ENCODE results near the gene CYB561D2. TPM values are rescaled to one million over a fixed set of nuclear protein-coding genes. Genes with fewer than 3 reads are reported as not detected.

CYB561D2 gene
- total RNA-seq, 1 donor, result 15.8 TPM

DNA sequence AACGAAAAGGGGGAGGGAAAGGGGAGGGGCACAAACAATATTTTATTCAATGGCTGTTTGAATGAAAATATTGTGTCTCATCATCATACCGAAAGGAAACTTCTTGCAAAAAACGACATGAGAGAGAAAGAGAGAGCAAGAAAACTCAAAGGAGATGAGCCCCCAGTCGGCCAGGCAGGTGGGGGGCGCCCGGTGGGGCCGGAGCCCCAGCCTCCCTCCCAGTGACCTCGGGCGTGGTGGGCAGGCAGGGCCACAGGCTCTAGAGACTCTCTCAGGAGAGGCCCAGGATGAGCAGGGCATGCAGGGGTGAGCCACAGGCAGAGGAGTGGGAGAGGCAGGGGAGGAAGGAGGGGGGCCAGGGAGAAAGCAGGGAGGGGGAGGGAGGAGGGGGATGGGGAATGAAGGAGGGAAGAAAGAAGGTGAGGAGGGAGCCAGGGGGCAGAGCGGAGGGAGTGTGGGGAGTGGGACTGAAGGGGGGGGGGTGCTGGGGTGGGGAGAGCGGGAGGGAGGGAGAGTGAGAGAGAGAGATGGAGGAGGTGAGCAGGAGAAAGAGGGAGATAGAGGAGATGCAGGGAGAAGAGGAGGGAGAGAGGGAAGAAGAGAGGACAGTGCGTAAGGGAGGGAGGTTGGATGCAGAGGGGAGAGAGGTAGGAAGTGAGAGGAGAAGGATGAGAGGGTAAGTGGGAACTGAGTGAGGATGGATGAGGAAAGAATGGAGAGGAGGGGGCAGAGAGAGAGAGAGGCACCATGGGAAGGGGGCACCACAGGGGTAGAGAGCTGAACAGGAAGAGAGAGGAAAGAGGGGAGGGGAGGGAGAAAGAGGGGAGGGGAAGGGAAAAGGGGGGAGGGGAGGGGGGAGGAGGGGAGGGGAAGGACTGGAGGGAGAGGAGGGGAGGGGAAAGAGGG lies 22.7 kb downstream of the CYB561D2 start:
- no peak overlapping the region for H3K4me3 ChIP-seq (ENCODE audit: low read depth, low read length)
- TF ChIP-seq, protein P1, sequence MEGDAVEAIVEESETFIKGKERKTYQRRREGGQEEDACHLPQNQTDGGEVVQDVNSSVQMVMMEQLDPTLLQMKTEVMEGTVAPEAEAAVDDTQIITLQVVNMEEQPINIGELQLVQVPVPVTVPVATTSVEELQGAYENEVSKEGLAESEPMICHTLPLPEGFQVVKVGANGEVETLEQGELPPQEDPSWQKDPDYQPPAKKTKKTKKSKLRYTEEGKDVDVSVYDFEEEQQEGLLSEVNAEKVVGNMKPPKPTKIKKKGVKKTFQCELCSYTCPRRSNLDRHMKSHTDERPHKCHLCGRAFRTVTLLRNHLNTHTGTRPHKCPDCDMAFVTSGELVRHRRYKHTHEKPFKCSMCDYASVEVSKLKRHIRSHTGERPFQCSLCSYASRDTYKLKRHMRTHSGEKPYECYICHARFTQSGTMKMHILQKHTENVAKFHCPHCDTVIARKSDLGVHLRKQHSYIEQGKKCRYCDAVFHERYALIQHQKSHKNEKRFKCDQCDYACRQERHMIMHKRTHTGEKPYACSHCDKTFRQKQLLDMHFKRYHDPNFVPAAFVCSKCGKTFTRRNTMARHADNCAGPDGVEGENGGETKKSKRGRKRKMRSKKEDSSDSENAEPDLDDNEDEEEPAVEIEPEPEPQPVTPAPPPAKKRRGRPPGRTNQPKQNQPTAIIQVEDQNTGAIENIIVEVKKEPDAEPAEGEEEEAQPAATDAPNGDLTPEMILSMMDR (IDR thresholded peaks at IDR 0.05; ENCODE audit: insufficient read depth, low read length), result no peak
- no peak for DNase-seq (ENCODE audit: low read depth)

DNA sequence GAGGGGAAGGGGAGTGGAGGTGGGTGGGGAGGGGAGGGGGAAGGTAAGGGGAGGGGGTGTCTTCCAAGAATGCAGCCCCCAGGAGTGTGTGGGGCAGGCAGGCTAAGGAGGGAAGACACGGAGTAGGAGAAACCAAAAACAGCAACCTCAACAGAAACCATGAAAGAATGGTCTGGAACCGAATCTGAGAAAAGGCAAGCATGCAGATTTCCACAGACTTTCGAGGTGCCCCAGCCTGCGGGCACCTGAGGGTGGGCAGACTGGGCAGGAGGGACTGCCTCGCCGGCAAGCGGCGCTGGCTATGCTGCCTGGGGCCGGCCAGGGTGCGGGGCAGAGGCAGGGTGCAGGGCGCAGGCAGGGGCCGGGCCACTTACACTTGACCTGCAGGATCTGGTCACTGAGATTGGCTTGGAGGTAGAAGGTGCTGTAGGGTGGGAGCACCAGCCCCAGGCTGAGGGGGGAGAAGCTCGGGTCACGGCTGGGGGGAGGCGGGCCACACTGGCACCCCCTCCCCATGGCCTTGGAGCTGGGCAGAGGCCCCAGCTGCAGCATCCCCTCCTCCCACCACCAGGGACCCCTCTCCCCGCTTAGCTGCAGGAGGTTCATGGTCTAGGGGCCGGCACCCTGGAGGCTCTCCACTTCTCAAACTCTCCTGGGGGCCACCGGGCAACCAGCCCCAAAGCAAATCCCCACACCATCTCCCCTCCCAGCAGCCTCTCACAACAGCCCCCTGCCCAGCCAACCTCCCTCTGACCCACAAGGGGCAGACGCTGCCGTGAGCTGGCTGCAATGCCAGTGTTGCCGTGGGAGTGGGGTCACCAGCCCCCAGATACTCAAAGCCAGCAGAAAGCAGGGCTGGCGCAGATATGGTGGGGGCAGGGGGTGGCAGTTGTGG lies 23.9 kb downstream of the CYB561D2 start:
- TF ChIP-seq, protein P1 (IDR thresholded peaks at IDR 0.05; ENCODE audit: insufficient read depth, low read length), result no peak
- no peak overlapping the region for H3K4me3 ChIP-seq (ENCODE audit: low read depth, low read length)
- no peak for DNase-seq (ENCODE audit: low read depth)

DNA sequence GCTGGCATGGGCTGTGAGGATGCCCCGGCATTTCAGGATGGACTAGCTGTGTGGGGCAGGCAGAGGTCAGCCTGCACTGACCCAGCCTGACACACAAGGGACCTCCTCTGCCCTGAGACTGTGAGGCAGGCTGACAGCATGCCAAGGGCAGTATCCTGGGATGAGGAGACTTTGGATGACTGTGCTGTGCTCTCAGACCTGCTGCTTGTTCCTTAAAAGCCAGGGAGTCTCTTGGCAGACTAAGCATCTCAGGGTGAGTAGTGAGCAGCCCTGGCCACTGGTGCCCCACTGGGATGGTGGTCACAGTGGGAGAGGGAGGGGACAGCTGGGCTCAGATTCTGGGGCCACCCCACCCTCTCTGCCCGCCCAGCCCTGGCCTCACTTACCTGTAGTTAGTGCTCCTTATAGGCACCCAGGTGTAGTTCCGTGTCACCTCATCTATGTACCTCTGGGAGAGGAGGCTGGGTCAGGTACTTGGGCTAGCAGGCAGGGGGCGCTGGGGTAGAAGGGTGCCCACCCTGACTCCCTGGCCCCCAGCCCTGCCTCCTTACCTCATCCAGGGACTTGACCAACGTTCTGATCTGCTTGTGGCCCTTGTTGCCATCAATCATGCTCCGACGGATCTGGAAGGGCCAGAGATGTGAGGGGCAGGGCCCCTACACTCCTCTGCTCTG lies 24.7 kb downstream of the CYB561D2 start:
- TF ChIP-seq, protein P1 (IDR thresholded peaks at IDR 0.05; ENCODE audit: insufficient read depth, low read length), result no peak
- no peak for DNase-seq (ENCODE audit: low read depth)
- H3K4me3 ChIP-seq (ENCODE audit: low read depth, low read length), result no peak overlapping the region

DNA sequence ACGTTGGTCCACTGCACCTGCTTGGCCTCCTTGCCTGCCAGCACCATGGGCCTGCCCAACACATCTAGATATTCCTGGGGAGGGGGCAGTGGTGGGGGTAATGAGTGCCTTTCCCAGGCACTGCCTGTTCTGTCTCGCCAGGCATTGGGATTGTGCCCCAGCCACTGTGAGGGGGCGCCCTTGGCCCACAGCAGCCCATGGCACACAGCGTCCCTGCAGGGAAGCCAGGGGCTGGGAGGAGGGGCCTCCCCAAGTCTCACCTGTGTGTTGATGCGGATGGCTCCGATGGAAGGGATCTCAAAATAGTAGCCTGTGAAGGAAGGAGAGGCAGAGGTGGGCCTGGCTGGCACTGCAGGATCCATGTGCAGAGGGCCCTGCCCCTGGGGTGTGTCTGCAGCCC lies 27.4 kb downstream of the CYB561D2 start:
- TF ChIP-seq, protein P1 (IDR thresholded peaks at IDR 0.05; ENCODE audit: insufficient read depth, low read length), result no peak
- no peak for DNase-seq (ENCODE audit: low read depth)
- no peak overlapping the region for H3K4me3 ChIP-seq (ENCODE audit: low read depth, low read length)

DNA sequence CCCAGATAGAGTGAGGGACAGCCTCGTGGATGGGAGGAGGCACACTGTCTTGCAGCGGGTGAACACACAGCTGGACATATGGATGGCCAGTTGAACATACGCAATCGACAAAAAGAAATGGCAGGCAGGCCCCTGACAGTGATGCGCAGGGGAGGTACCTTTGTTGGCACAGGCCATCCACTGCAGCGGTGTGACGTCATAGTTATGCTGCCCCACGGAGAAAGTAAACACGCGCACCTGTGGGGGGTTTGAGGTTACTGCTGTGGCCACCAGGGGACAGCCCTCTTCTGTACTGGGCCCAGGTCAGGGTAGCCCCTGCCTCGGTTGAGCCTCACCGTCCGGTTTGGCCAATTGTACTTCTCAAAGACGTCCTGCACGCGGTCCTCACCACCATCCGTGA lies 28.1 kb downstream of the CYB561D2 start:
- H3K4me3 ChIP-seq (ENCODE audit: low read depth, low read length), result no peak overlapping the region
- TF ChIP-seq, protein P1 (IDR thresholded peaks at IDR 0.05; ENCODE audit: insufficient read depth, low read length), result no peak
- no peak for DNase-seq (ENCODE audit: low read depth)

DNA sequence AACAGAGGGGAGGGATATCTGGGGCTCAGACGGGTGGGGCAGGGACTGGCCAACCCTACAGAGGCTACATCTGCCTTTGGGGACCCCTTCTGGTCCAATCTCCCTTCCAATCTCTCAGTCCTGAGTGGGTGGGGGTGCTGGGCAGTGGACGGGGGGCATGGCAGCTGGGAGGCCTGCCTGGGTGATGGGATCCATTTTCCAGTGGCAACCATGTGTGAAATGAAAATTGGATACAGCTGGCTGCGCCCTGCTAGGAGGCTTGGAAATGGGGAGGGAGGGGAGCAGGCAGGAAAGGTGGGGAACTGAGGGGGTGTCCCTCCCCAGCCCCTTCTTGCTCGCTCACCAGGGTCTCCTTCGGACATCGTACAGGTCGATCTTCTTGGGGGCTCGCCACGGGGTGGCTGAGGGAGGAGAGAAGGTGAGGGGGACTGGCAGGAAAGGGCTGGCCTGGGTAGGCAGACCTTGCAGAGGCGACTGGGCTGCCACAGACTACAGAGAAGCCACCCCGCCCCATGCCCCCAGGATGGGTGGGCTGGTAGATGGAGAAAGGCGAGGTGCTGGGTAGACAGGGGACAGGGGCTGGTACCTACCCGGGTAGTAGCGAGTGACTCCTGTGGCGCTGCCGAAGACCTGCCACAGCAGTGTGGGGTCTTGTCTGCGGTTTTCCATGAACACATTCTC lies 29.9 kb downstream of the CYB561D2 start:
- H3K4me3 ChIP-seq (ENCODE audit: low read depth, low read length), result no peak overlapping the region
- TF ChIP-seq, protein P1 (IDR thresholded peaks at IDR 0.05; ENCODE audit: insufficient read depth, low read length), result no peak
- DNase-seq (ENCODE audit: low read depth), result no peak

All from fibroblast of the aortic adventitia (primary cell).